Testis (tissue), 2 donors: ENCODE data around the gene ZNF154.

ENCODE experiments used
- CTCF ChIP-seq, 3 experiments: fragments of 450-650 bp in 2 of 3; fragments of 200-600 bp in 1 of 3; sonication (generic) in 1 of 3; IDR thresholded peaks; one replicate each; pipeline ENCODE4 v1.5.1; 2016 to 2019; ENCODE audit warnings: antibody characterized with exemption in 3 of 3, mild to moderate bottlenecking in 2 of 3, moderate library complexity in 1 of 3
- POLR2A ChIP-seq: fragments of 450-650 bp; IDR thresholded peaks from one replicate; pipeline ENCODE4 v1.6.1; 2017; ENCODE audit warnings: antibody characterized with exemption, mild to moderate bottlenecking, moderate library complexity

GRCh38 chr19:57757941-57758340 lies 48.9 kb upstream of the ZNF154 start:
- no peak for TF ChIP-seq CTCF (IDR thresholded peaks at IDR 0.05)
- TF ChIP-seq POLR2A = no peak
